GM18507 (cell line): ENCODE data around the gene TNK2.
"Not testable (repeated sequence)": the region's sequence is repeated elsewhere in the genome, so short reads cannot be mapped to it uniquely, and the experiment has no call there.

Experiments used
- DNase-seq: peaks from one replicate; pipeline ENCODE4 v3.0.0; 2011; ENCODE audit warnings: low read depth; ENCODE audit not compliant: insufficient read length; ENCODE audit errors: extremely low spot score
- FAIRE-seq: peaks from 2 replicates; lab custom pipeline; 2011; peaks lifted over from hg19 to GRCh38; lab: Jason Lieb, UNC

TNK2 gene

GRCh38 chr3:195873971-195874370 is 34.4 kb downstream of the TNK2 start:
- FAIRE-seq: no peak

DNA sequence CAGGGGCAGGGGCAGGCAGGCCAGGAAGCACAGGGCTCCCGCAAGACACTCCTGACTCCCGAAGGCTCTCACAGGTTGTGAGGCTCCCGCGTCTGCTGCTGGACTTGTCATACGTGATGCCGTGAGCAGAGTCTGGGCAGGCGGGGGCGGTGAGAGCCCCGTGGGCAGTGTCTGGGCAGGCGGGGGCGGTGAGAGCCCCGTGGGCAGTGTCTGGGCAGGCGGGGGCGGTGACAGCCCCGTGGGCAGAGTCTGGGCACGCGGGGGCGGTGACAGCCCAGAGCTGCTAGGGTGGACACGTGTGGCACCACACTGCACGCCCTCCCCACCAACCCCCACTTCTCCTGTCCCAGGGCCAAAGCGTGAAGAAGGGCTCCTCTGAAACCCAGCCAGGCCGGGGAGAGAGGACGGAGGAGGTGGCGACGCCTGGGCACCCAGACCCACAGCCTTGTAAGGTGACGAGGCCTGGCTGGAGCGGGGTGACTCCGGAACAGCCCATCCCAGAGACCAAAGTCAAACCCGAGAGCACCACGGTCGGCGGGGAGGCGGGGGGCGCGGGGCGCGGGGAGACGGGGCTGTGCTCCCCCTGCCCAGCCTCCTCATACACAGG is 35.0 kb downstream of the TNK2 start:
- DNase-seq (no peak), FAIRE-seq (no peak)

More at GRCh38 chr3:195873971-195874370, 34.4 kb downstream of the TNK2 start:
- no peak for DNase-seq

- DNase-seq: no peak
- no peak for FAIRE-seq
These were observed 35.6 kb downstream of the TNK2 start for GRCh38 chr3:195872800-195873199.

DNA sequence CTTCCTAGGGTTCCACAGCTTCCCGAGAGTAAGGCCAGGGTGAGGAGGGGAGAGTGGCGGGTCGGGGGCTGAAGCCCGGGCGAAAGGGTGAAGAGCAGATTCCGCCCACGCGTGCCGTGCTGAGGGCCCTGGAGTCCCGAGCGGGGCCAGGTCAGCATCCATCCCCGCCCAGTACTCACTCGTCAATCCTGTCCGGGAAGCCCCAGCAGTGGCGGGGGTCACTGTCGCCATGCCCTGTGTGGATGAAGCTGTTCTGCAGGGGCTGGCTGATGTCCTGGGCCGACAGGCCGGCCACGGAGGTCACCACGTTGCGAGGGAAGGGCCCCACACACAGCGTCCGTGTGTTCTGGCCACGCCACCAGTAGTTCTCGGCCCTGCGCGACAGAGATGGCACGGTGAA is 36.3 kb downstream of the TNK2 start:
- no peak for FAIRE-seq

GRCh38 chr3:195871686-195872085 is 36.7 kb downstream of the TNK2 start:
- DNase-seq, FAIRE-seq: not testable (repeated sequence)

More for the DNA sequence above, 36.3 kb downstream of the TNK2 start:
- no peak for DNase-seq

DNA sequence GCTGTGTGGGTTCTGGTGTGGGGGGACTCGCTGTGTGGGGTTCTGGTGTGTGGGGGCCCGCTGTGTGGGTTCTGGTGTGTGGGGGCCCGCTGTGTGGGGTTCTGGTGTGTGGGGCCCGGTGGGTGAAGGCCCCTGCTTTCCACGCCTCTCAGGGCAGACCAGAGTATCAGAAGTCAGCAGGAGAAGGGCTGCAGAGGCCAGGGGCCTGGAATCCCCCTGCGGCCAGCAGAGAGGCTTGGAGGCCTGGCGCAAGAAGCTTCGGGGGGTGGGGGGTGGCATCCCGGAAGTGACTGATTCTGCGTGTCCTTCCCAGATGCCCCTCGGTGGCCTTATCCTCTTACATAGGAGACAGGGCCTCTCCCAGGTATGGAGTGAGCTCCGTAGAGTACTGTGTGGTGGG is 37.4 kb downstream of the TNK2 start:
- FAIRE-seq (no peak), DNase-seq (no peak)

DNA sequence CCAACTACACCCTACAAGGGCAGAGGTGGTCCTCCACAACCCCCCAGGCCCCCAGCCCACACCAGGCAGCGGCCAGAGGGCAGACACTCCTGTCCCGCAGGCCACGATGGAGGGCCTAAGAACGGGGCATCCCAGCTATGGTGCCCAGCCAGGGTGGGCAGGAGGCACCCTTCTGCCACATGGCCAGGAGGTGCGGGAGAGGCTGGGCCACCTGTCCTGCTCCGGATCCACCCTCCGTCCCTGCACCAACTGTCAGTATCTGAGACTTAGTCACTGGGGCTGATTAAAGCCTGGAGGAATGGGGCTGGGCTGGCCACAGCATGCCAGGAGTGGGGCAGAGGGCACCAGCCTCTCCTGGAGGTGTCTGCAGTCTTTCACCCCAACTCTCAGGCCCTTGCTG is 37.9 kb downstream of the TNK2 start:
- no peak for FAIRE-seq
- no peak for DNase-seq

GRCh38 chr3:195869413-195870001 is 38.8 kb downstream of the TNK2 start:
- FAIRE-seq (no peak), DNase-seq (no peak)

- DNase-seq (no peak), FAIRE-seq (no peak)
These were observed 39.4 kb downstream of the TNK2 start for GRCh38 chr3:195868866-195869412.

DNA sequence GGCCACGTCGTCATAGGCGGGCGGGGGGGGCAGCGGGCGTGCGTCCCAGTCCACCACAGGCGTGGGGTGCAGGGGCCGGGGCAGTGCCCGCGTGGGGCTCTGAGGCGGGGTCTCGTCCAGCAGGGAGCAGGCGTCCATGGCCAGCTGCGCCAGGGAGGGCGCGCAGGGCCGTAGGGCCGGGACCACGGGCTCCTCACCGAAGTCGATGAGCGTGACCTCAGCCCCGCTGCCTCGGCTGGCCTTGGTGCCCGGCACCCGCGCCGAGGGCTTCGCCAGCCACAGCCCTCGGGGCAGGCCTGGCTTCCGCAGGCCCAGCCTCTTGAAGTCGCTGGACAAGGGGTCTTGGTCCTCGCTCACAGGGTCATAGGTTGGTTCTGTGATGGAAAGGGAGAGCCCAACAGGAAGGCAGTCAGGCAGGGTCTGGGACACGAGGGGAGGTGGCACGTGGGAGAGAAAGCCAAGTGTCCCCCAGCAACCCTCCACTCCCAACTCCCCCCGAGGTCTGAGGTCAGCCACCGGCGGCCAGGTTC is 40.0 kb downstream of the TNK2 start:
- FAIRE-seq (no peak), DNase-seq (no peak)

DNA sequence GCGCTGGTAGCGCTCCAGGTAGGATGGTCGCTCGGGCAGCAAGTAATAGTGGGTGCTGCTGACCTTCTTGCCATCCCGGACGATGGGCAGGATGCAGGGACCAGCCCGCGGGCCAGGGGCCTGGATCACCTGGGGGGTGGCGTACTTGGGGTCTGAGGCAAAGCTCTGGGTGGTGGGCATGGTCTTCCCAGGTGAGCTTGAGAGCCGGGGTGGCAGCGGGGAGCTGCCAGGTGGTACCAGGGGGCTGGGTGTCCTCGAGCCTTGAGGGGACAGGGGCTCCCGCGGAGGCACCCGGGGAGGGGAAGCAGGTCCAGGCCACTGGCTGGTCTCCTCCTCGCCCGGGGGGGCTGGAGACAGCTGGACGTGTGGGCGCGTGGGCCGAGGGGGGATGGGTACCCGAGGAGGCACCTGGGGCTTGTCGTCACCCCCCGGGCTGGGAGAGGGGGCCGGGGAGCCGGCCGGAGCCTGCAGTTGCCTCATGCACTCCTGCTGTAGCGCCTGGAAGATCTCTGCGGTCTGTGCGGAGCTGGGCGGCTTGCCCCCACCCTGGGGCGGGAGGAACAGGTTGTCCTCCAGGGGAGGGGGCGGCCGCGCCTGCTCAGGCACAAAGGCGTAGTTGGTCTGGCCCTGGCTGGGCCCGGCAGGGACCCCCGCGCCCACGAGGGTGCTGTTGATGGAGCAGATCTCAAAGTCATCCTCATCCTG is 40.6 kb downstream of the TNK2 start:
- FAIRE-seq (no peak), DNase-seq (no peak)

- no peak for DNase-seq
- no peak for FAIRE-seq
These were observed 41.5 kb downstream of the TNK2 start for GRCh38 chr3:195866686-195867511.

DNA sequence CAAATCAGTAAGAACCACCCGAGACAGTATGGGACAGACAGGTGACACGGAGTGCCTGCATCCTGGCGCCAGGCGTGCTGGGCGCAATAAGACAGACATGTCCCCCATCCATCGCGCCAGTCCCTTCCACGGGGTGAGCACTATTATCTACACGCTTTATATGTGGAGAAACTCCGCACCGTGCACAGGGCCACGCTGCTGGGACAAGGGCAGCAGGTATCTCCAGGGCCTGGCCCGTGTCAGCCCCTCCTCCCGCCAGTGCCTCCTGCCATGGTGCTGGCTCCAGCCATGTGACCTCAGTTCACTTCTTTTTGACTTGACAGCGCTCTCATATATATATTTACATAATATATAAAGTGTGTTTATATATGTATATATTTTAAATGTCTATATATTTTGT is 42.6 kb downstream of the TNK2 start:
- FAIRE-seq (no peak), DNase-seq (no peak)

- FAIRE-seq: no peak
- DNase-seq: peak; percentile 54
These were observed 45.0 kb downstream of the TNK2 start for GRCh38 chr3:195863121-195864061.

DNA sequence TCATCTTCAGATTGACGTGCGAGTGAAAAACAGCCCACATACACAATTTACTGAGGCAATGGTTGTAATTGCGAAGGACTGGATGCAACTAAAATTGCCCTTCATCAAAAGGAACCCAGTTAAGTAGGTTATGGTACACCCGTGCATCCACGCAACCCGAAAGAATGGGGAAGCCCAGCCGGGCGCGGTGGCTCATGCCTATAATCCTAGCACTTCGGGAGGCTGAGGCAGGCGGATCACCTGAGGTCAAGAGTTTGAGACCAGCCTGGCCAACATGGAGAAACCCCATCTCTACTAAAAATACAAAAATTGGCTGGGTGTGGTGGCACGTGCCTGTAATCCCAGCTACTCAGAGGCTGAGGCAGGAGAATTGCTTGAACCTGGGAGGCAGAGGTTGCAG is 46.0 kb downstream of the TNK2 start:
- not testable (repeated sequence) for DNase-seq, FAIRE-seq

- no peak for FAIRE-seq
- no peak for DNase-seq
These were observed 47.9 kb downstream of the TNK2 start for GRCh38 chr3:195860456-195860855.

DNA sequence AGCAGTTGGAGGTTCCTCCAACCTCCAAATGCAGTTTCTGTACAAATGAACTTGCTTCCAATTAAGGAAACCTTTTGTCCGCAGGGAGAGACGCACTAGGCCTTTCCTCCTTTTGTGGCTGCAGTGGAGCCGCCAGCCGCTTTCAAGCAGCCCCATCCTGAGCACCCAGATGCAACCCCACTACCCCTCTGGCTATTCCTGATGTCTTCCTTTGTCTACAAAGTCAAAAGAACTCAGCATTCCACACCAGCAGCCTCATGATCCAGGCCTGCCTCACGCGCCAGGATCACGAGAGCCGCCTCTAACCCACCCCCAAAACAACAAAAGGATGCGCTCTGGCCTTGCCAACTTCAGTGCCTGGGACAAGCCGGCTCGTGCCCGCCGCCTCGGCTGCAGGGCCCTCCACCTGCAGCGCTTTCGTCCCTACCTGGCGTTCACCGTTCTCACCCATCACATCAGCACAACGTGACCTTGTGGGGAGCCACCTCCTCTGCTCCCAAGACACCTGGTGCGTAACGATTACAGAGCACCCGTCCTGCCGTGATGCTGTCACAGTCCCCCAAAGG is 48.4 kb downstream of the TNK2 start:
- no peak for FAIRE-seq
- no peak for DNase-seq
